ENCODE measurements around the gene TRAPPC12.

Gene TRAPPC12

DNA sequence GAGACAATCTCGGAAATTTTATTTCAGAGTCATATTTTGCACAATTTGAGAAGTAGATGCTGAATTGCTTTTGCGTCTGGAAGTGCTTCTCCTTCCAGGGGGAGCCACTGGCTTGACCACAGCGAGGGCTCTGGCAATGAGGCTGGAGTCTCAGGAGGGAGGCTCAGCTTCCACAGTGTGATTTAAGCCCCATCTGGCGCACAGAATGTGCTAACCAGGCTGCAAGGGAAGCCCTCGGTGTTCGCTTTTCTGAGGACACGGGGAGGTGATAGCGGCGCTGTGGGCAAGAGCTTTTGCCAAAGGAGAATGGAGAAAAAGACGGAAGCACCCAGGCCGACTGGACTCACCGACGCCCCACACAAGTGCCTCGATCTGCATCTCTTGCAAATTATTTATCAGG is 87.5 kb downstream of the TRAPPC12 start:
- no peaks in the 10 kb centered on the region for H3K9me3 ChIP-seq (ENCODE audit: insufficient read depth, low read length)
- no peaks in the 10 kb centered on the region for H4K20me1 ChIP-seq (ENCODE audit: low read depth, low read length)
- no peak overlapping the region for H2AFZ ChIP-seq (ENCODE audit: low read depth, low read length, severe bottlenecking)
- H3K4me2 ChIP-seq (ENCODE audit: low read depth, low read length, poor library complexity, severe bottlenecking), result no peak overlapping the region
- no peaks in the 10 kb centered on the region for H3K79me2 ChIP-seq (ENCODE audit: insufficient read depth, low read length)
- TF ChIP-seq, protein P1, sequence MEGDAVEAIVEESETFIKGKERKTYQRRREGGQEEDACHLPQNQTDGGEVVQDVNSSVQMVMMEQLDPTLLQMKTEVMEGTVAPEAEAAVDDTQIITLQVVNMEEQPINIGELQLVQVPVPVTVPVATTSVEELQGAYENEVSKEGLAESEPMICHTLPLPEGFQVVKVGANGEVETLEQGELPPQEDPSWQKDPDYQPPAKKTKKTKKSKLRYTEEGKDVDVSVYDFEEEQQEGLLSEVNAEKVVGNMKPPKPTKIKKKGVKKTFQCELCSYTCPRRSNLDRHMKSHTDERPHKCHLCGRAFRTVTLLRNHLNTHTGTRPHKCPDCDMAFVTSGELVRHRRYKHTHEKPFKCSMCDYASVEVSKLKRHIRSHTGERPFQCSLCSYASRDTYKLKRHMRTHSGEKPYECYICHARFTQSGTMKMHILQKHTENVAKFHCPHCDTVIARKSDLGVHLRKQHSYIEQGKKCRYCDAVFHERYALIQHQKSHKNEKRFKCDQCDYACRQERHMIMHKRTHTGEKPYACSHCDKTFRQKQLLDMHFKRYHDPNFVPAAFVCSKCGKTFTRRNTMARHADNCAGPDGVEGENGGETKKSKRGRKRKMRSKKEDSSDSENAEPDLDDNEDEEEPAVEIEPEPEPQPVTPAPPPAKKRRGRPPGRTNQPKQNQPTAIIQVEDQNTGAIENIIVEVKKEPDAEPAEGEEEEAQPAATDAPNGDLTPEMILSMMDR (IDR thresholded peaks at IDR 0.05; ENCODE audit: insufficient read depth, low read length, poor library complexity, severe bottlenecking), result no peak
- no peak for TF ChIP-seq EZH2phosphoT487 (conservative IDR thresholded peaks at IDR 0.05; ENCODE audit: low read length)
- H3K27ac ChIP-seq (ENCODE audit: low read depth, low read length), result no peak overlapping the region
- no peak overlapping the region for H3K9ac ChIP-seq (ENCODE audit: low read length)
- H3K9me2 ChIP-seq (replicated peaks; ENCODE audit: insufficient read depth, low read length), result no peaks in the 10 kb centered on the region
- H3K27me3 ChIP-seq (ENCODE audit: low read length), result no peaks in the 10 kb centered on the region
- no peaks in the 10 kb centered on the region for H3K36me3 ChIP-seq (ENCODE audit: low read length)
- H3F3A ChIP-seq (ENCODE audit: insufficient read depth), result no peaks in the 10 kb centered on the region
- H3K4me3 ChIP-seq (ENCODE audit: insufficient read depth, low read length, poor library complexity, severe bottlenecking), result no peak overlapping the region

- no peak overlapping the region for H2AFZ ChIP-seq (ENCODE audit: low read depth, low read length, severe bottlenecking)
- no peak overlapping the region for H3K4me2 ChIP-seq (ENCODE audit: low read depth, low read length, poor library complexity, severe bottlenecking)
- H3K79me2 ChIP-seq (ENCODE audit: insufficient read depth, low read length), result no peaks in the 10 kb centered on the region
- no peaks in the 10 kb centered on the region for H3K9me3 ChIP-seq (ENCODE audit: insufficient read depth, low read length)
- no peak overlapping the region for H3K27ac ChIP-seq (ENCODE audit: low read depth, low read length)
- no peak for TF ChIP-seq EZH2phosphoT487 (conservative IDR thresholded peaks at IDR 0.05; ENCODE audit: low read length)
- TF ChIP-seq, protein P1 (IDR thresholded peaks at IDR 0.05; ENCODE audit: insufficient read depth, low read length, poor library complexity, severe bottlenecking), result no peak
- no peak overlapping the region for H3K9ac ChIP-seq (ENCODE audit: low read length)
- no peaks in the 10 kb centered on the region for H3K27me3 ChIP-seq (ENCODE audit: low read length)
- H3F3A ChIP-seq (ENCODE audit: insufficient read depth), result no peaks in the 10 kb centered on the region
- no peak overlapping the region for H3K4me3 ChIP-seq (ENCODE audit: insufficient read depth, low read length, poor library complexity, severe bottlenecking)
- H4K20me1 ChIP-seq (ENCODE audit: low read depth, low read length), result no peaks in the 10 kb centered on the region
- no peaks in the 10 kb centered on the region for H3K9me2 ChIP-seq (replicated peaks; ENCODE audit: insufficient read depth, low read length)
- no peaks in the 10 kb centered on the region for H3K36me3 ChIP-seq (ENCODE audit: low read length)
Observed at GRCh38 chr2:3467654-3468053, 88.2 kb downstream of the TRAPPC12 start.

- Histone ChIP-seq H3F3A (ENCODE audit: insufficient read depth) (no peaks in the 10 kb centered on the region), H3K4me3 (ENCODE audit: insufficient read depth, low read length, poor library complexity, severe bottlenecking) (no peak overlapping the region), H3K79me2 (ENCODE audit: insufficient read depth, low read length) (no peaks in the 10 kb centered on the region), H3K4me2 (ENCODE audit: low read depth, low read length, poor library complexity, severe bottlenecking) (no peak overlapping the region), H3K27ac (ENCODE audit: low read depth, low read length) (no peak overlapping the region), H3K9me2 (replicated peaks; ENCODE audit: insufficient read depth, low read length) (no peaks in the 10 kb centered on the region), H2AFZ (ENCODE audit: low read depth, low read length, severe bottlenecking) (no peak overlapping the region), H4K20me1 (ENCODE audit: low read depth, low read length) (no peaks in the 10 kb centered on the region), H3K9ac (ENCODE audit: low read length) (no peak overlapping the region), H3K9me3 (ENCODE audit: insufficient read depth, low read length) (no peaks in the 10 kb centered on the region), H3K36me3 (ENCODE audit: low read length) (no peaks in the 10 kb centered on the region), H3K27me3 (ENCODE audit: low read length) (no peaks in the 10 kb centered on the region)
- TF ChIP-seq, protein P1 (IDR thresholded peaks at IDR 0.05; ENCODE audit: insufficient read depth, low read length, poor library complexity, severe bottlenecking), result no peak
- TF ChIP-seq EZH2phosphoT487 (conservative IDR thresholded peaks at IDR 0.05; ENCODE audit: low read length), result no peak
Observed at GRCh38 chr2:3468296-3468988, 88.9 kb downstream of the TRAPPC12 start.

All from SU-DHL-6 (cell line).